GM19438 (cell line): Measurements from ENCODE around the gene PPP1R12A.

ENCODE experiments used
- ATAC-seq: cut with Tn5 transposase; IDR thresholded peaks from one replicate; pipeline ENCODE4 v1.9.1; 2021; ENCODE audit warnings: low read depth; ENCODE audit not compliant: unreplicated experiment

Gene PPP1R12A

GRCh38 chr12:79775355-79776027 lies 159.4 kb downstream of the PPP1R12A start:
- ATAC-seq: no peak

GRCh38 chr12:79773896-79774295 lies 161.0 kb downstream of the PPP1R12A start:
- no peak for ATAC-seq

GRCh38 chr12:79769860-79770485 lies 164.9 kb downstream of the PPP1R12A start:
- ATAC-seq: no peak

GRCh38 chr12:79769189-79769859 lies 165.6 kb downstream of the PPP1R12A start:
- no peak for ATAC-seq

GRCh38 chr12:79766705-79767464 lies 168.0 kb downstream of the PPP1R12A start:
- no peak for ATAC-seq

- ATAC-seq: no peak
These were observed 169.7 kb downstream of the PPP1R12A start for GRCh38 chr12:79765157-79765556.

- no peak for ATAC-seq
These were observed 170.3 kb downstream of the PPP1R12A start for GRCh38 chr12:79764641-79765040.

- no peak for ATAC-seq
These were observed 171.0 kb downstream of the PPP1R12A start for GRCh38 chr12:79763766-79764452.

GRCh38 chr12:79761341-79761740 lies 173.6 kb downstream of the PPP1R12A start:
- no peak for ATAC-seq

GRCh38 chr12:79747274-79747673 lies 187.6 kb downstream of the PPP1R12A start:
- ATAC-seq: no peak

- ATAC-seq: peak; percentile 72
These were observed 196.8 kb downstream of the PPP1R12A start for GRCh38 chr12:79737875-79738718.

GRCh38 chr12:79732638-79733037 lies 202.3 kb downstream of the PPP1R12A start:
- no peak for ATAC-seq

- ATAC-seq: no peak
These were observed 208.9 kb downstream of the PPP1R12A start for GRCh38 chr12:79725987-79726386.
